K562 treated with DMSO at 1 percent for 24 hours (cell line): Measurements from ENCODE around the gene LANCL3. TPM values are rescaled to one million over a fixed set of nuclear protein-coding genes. Genes with fewer than 3 reads are reported as not detected.

Source experiments
- total RNA-seq: library from RNA; unstranded; fragments of 300-600 nt; gene quantifications from 2 replicates; pipeline ENCODE4 v1.2.3, GENCODE V29; 2022; ENCODE audit warnings: low read depth; ENCODE audit not compliant: insufficient read depth

Gene LANCL3
- total RNA-seq, result 2.5 and 3.0 TPM in 2 replicates

GRCh38 chrX:37571426-37572107, at the start of gene LANCL3:
LANCL3 (plus strand) TSS chrX:37571661; CDS start chrX:37571871, 210 bp downstream.

GRCh38 chrX:37685381-37686359, 114.2 kb downstream of the LANCL3 start, which contains the start of gene XK:
XK (plus strand) TSS chrX:37685791; CDS start chrX:37685962, 171 bp downstream.

Other genes starting within 250 kb of the LANCL3 start
- gene PRRG1, start 222.3 kb upstream of the LANCL3 start, total RNA-seq, result 1.1 and 1.9 TPM in 2 replicates
- 13.0 and 13.3 TPM in 2 replicates for gene XK, start 114.1 kb downstream of the LANCL3 start, total RNA-seq
- gene CYBB, start 208.4 kb downstream of the LANCL3 start, total RNA-seq, result 0.66 and 0.73 TPM in 2 replicates